Measurements from ENCODE around the gene SGIP1.

The SGIP1 gene

GRCh38 chr1:66605419-66605997 is 71.6 kb downstream of the SGIP1 start:
- no peak for DNase-seq (ENCODE audit: low spot score)

- no peak for DNase-seq (ENCODE audit: low spot score)
These were observed 72.6 kb downstream of the SGIP1 start for GRCh38 chr1:66606362-66607065.

- DNase-seq (ENCODE audit: low spot score) = no peak
These were observed 73.5 kb downstream of the SGIP1 start for GRCh38 chr1:66607458-66607857.

DNA sequence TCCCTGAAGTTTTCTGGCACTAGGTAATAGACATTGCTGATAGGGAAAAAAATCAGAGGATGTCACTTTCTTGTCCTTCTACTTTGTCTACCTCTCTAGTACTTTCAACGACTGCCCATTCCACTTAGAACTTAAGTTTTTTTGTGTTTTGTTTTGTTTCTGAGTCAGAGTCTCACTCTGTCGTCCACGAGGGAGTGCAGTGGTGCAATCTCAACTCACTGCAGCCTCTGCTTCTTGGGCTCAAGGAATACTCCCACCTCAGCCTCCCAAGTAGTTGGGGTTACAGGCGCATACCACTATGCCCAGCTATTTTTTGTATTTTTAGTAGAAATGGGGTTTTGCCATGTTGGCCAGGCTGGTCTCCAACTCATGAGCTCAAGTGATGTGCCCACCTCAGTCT is 79.2 kb downstream of the SGIP1 start:
- no peak for DNase-seq (ENCODE audit: low spot score)

DNA sequence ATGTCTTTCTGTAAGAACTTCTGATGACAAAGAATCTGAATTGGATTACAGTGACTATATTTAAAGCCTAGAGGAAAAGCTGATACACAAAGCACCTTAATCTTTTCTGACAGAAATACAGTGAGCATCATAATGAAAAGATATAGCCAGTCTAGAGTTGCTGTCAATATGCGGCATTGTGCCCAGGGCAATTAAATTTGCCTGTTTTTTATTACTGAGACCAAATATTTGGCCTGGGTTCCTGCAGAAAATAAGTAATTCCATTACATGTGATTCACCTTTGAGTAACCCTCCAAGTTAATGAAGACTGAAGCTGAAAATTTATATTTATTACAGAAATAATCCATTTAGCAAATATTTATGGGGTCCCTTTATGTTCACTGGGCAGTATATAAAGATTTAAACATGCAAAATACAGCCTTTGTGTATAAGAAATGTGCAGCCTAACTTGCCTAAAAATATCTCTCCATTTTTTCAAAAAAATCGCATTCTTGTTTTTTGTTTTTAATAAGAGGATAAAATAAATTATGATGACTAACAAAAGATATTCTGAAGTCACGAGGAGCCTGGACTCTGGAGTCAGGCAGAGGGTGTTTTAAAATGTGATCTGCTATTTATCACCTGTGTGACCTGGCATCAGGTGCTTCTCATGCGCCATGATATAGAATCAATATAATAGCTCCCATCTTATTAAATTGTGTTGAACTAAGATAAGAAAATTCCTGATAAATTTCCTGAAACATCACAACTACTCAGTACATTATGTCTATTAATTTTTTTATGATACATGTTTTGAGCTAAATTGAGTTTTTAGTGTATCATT is 83.6 kb downstream of the SGIP1 start:
- DNase-seq (ENCODE audit: low spot score) = no peak

- DNase-seq (ENCODE audit: low spot score) = no peak
These were observed 84.4 kb downstream of the SGIP1 start for GRCh38 chr1:66618390-66618789.

GRCh38 chr1:66623812-66624211 is 89.9 kb downstream of the SGIP1 start:
- no peak for DNase-seq (ENCODE audit: low spot score)

GRCh38 chr1:66624412-66625060 is 90.6 kb downstream of the SGIP1 start:
- no peak for DNase-seq (ENCODE audit: low spot score)

DNA sequence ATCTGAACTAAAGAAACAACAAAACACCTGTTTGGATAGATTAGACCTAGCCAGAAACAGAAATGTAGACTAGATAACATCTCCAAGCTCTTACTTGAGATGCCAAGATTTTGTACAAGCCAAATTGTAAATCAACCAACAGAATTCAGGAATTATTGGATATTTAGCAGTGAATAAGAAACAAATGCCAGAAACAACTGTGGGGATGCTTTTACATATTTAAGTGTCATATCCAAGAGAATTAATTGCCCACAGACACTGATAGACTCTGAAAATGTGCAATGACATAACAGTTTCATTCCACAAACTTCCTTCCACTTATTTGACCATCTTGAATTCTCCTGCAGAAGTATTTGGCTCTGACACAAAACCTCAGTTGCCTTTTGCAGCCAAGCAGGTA is 92.3 kb downstream of the SGIP1 start:
- no peak for DNase-seq (ENCODE audit: low spot score)

- no peak for DNase-seq (ENCODE audit: low spot score)
These were observed 95.0 kb downstream of the SGIP1 start for GRCh38 chr1:66628926-66629325.

DNA sequence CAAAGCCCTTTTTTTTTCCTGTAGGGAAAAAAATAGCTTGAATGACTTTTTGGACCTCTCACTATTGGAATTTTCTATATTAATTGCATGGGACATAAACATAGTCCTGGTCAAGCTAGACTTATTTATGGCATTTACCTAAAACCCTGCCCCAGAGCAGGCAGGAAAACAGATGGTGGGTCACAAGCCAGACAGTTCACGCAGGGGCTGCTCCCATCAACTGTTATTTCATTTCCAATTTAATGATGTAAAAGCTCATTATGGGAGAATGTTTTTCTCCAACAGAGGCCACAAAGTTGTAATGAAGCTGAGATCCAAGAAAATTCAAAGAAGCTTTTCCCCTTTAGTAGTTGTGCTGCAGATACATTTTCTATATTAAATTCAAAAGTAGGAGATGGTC is 99.2 kb downstream of the SGIP1 start:
- DNase-seq (ENCODE audit: low spot score) = no peak

DNA sequence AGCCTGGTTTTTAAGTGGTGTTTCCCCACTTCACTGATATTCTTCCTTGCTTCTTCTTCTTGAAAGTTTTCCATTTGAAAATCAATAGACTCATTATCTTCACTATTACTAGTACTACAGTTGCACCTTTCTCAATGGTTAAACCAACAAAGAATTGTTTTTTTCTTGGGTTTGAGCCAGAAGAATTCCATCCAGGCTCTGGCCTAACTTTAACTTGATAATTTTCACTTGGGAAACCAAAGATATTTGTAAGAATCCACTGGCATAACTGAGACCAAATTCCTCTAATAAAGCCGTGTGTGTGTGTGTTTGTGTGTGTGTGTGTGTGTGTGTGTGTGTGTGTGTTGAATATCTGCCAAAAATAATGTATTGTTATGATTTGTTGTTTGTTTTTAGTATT is 103.2 kb downstream of the SGIP1 start:
- no peak for DNase-seq (ENCODE audit: low spot score)

DNA sequence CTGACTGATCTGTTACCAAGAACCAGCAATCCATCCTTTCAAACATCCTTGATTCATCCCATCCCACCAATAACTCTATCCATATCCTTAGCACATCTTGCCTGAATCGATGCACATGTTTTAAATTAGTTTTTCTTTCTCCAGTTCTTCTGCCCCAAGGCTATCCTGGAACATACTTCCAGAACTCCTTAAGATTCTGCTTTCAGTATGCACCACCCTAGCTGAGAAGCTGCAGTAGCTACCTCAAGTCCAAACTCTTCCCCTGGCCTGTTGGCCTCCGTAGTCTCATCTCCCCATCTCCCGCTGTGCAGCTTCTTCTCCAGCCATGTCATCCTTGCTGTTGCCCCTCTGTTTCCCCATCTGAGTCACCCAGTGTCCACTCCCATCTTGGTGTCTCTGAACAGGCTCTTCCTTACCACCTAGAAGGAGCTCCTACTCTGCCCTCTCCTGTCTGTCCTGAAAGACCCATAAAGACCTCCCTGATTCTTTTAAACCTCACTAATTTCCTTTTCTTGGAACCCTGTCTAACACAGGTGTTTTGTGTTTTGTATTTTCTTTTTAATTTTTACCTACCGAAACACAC is 108.0 kb downstream of the SGIP1 start:
- no peak for DNase-seq (ENCODE audit: low spot score)

GRCh38 chr1:66642992-66643391 is 109.0 kb downstream of the SGIP1 start:
- DNase-seq (ENCODE audit: low spot score) = no peak

GRCh38 chr1:66644331-66644730 is 110.4 kb downstream of the SGIP1 start:
- no peak for DNase-seq (ENCODE audit: low spot score)

DNA sequence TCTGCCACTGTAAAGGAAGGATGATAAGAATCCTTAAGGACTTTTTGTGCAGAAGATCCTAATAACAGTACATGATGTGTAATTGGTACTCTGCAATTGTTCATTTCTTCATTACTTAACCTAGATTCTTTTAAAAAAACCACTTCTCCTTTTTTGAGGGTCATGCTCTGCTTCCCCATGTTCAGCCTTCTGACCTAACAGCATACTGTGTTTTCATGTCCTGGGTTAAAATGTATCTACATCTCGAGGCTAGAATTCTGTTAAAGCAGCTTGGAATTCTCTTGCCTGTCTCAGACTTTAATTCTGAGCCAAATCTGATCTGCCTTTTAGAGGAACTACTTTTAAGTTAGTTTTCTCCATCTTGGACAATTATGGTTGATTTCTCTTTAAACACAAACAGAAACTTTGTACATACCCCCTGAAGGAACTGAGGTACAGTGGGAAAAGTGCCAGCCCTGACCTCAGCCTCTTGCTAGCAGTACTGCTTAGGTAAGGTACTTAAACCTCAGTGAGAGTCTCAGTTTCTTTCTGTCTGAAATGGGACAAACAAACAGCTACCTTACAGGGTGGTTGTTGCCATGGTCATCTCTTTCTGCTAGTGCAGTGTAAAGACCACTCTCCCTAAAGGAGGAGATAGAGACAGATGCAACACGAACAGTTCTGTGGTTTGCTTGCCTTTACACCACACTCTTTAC is 115.1 kb downstream of the SGIP1 start:
- DNase-seq (ENCODE audit: low spot score) = no peak

- no peak for DNase-seq (ENCODE audit: low spot score)
These were observed 118.6 kb downstream of the SGIP1 start for GRCh38 chr1:66652556-66652955.

- no peak for DNase-seq (ENCODE audit: low spot score)
These were observed 120.7 kb downstream of the SGIP1 start for GRCh38 chr1:66654643-66655042.

GRCh38 chr1:66671455-66671854 is 137.5 kb downstream of the SGIP1 start:
- DNase-seq (ENCODE audit: low spot score) = no peak

- DNase-seq (ENCODE audit: low spot score) = no peak
These were observed 142.8 kb downstream of the SGIP1 start for GRCh38 chr1:66676613-66677298.

DNA sequence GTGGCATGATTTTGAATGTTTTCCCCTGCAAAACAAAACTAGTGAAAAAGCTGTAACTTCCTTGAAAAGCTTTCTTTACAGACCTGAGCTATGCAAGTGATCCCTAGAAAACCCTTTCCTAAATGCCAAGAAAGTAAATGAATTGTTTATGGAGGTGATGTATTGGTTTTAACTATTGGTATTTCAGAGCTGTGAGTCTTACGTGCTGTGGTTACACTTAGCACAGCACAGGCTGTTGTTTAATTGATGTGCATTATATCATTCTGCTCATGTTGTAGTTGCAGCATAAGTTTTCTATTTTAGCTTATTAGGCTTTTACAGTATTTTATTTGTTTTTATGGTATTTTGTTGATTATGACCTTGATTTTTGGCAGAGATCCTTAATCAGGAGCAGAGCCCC is 144.2 kb downstream of the SGIP1 start:
- DNase-seq (ENCODE audit: low spot score) = no peak
